ENCODE measurements around the gene HOXA7. TPM values are rescaled to one million over a fixed set of nuclear protein-coding genes. Genes with fewer than 3 reads are reported as not detected.
A peak's percentile ranks its signal among the peaks of the same experiment; 100 is the strongest.

The HOXA7 gene
- total and polyA plus RNA-seq, 2 of the 8 experiments (the other 6 are each of a cell fraction or from before 2014, with no cell fraction given): 0.03 TPM; not detected in 1

GRCh38 chr7:27123007-27123476 is 33.4 kb downstream of the HOXA7 start:
- Histone ChIP-seq H3K9me3 (ENCODE audit: insufficient read depth in 2 of 2, low read depth in 1 of 2, low read length in 1 of 2) (no peaks in the 10 kb centered on the region), H3K27me3 (replicated peaks in 1 of 4; ENCODE audit: control insufficient read depth in 3 of 4, extremely low read depth in 1 of 4, insufficient read depth in 3 of 4, low read length in 3 of 4) (peaks cover 100% of the 10 kb centered on the region in 4 experiments), H2BK5ac (ENCODE audit: low read depth, low read length) (no peak overlapping the region), H3K9ac (replicated peaks in 1 of 4; ENCODE audit: extremely low read depth in 1 of 4, low read depth in 3 of 4, low read length in 3 of 4) (no peak overlapping the region), H4K91ac (replicated peaks; ENCODE audit: insufficient read length, low read length) (no peak overlapping the region), H3K56ac (replicated peaks; ENCODE audit: insufficient read length, low read depth, low read length) (no peak overlapping the region), H3K36me3 (ENCODE audit: control insufficient read depth in 2 of 4, insufficient read depth in 4 of 4, low read length in 3 of 4) (no peaks in the 10 kb centered on the region), H2AK5ac (ENCODE audit: low read depth, low read length) (0 out of 2 replicates have a peak overlapping the region, but pooled peaks have one; percentile 25), H4K5ac (ENCODE audit: insufficient read length, low read depth, low read length) (no peak overlapping the region), H3K14ac (ENCODE audit: insufficient read length) (no peak overlapping the region), H3K18ac (ENCODE audit: extremely low read depth, low read length) (no peak overlapping the region), H4K8ac (ENCODE audit: extremely low read depth, insufficient read depth, low read length) (no peak overlapping the region), H3K79me1 (ENCODE audit: low read depth, low read length) (no peaks in the 10 kb centered on the region), H2BK120ac (replicated peaks; ENCODE audit: low read depth, low read length) (no peak overlapping the region), H3K4ac (replicated peaks; ENCODE audit: insufficient read length, low read depth, low read length) (no peak overlapping the region), H3K23me2 (ENCODE audit: low read depth, low read length) (no peaks in the 10 kb centered on the region; the same call in 1 of the 2 replicates), H2BK15ac (ENCODE audit: low read length) (no peak overlapping the region; the same call in 1 of the 2 replicates), H4K20me1 (replicated peaks in 1 of 2; ENCODE audit: control insufficient read depth in 1 of 2, insufficient read depth in 2 of 2, low read length in 2 of 2) (peaks cover 26 to 27% of the 10 kb centered on the region in 2 experiments), H3K79me2 (ENCODE audit: control insufficient read depth in 1 of 2, insufficient read depth in 2 of 2, low read length in 2 of 2) (no peaks in the 10 kb centered on the region), H2AFZ (ENCODE audit: low read length) (no peak overlapping the region), H2BK12ac (ENCODE audit: low read depth, low read length) (0 out of 2 replicates have a peak overlapping the region, but pooled peaks have one; percentile 21), H3K4me3 (ENCODE audit: extremely low read depth in 1 of 4, insufficient read depth in 2 of 4, low read depth in 3 of 4, low read length in 4 of 4) (no peak overlapping the region), H3K4me2 (ENCODE audit: insufficient read depth in 1 of 2, low read depth in 2 of 2, low read length in 2 of 2) (no peak overlapping the region; a peak in 1 of 4 replicates), H2BK20ac (ENCODE audit: low read length) (no peak overlapping the region), H3K27ac (ENCODE audit: low read depth, low read length) (no peak overlapping the region), H3K23ac (ENCODE audit: insufficient read length) (no peak overlapping the region), H3K4me1 (replicated peaks in 1 of 4; ENCODE audit: control insufficient read depth in 3 of 4, insufficient read depth in 4 of 4, low read length in 3 of 4) (0 out of 7 replicates have a peak, but pooled peaks cover 0 to 2% (median 0%) of the 10 kb centered on the region in 4 experiments)
- ChIA-PET POLR2A (ENCODE audit: partially characterized antibody) (no interaction called here), CTCF (ENCODE audit: partially characterized antibody) (interaction anchor here (0.9 to 1.4 kb wide), 3 partner anchors 20 to 29 kb away, joined by 3 to 4 read pairs (median 3); partner anchors contain the start of gene HOXA5)
- WGBS, 2 experiments (ENCODE audit: extremely low coverage in 1 of 2, insufficient coverage in 1 of 2, insufficient read length in 1 of 2, insufficient replicate concordance in 2 of 2, low coverage in 1 of 2, low lambda C conversion rate in 2 of 2, missing lambda C conversion rate in 1 of 2): 14% methylated on average over 14 of the region's 14 CpGs; no CpG with 5 or more reads in 1 of the 2 experiments
- DNase-seq (ENCODE audit: low read depth in 1 of 2, low spot score in 2 of 2): peak in 1 of 2 experiments; percentile 60
- TF ChIP-seq SIN3A (conservative IDR thresholded peaks at IDR 0.05 in 1 of 2, IDR thresholded peaks at IDR 0.05 in 1 of 2; ENCODE audit: low read depth in 1 of 2, low read length in 2 of 2) (no peak), EZH2 (IDR thresholded peaks at IDR 0.05; ENCODE audit: low read depth, low read length, severe bottlenecking) (peak; percentile 65), SUZ12 (IDR thresholded peaks at IDR 0.05; ENCODE audit: low read length) (peak; percentile 61; the same call in 1 of the 2 replicates), RFX5 (IDR thresholded peaks at IDR 0.05; ENCODE audit: borderline replicate concordance, low read depth, low read length) (no peak), CEBPB (IDR thresholded peaks at IDR 0.05; ENCODE audit: low read depth, low read length) (peak; percentile 85), TAF7 (optimal IDR thresholded peaks at IDR 0.05; ENCODE audit: borderline replicate concordance, low read depth, low read length) (no peak), SP4 (IDR thresholded peaks at IDR 0.05; ENCODE audit: low read length) (no peak), CBX8 (IDR thresholded peaks at IDR 0.05; ENCODE audit: borderline replicate concordance, low read depth, low read length) (0 out of 2 replicates have a peak, but pooled peaks have one; percentile 2), TCF12 (IDR thresholded peaks at IDR 0.05; ENCODE audit: low read depth, low read length) (no peak), HDAC6 (IDR thresholded peaks at IDR 0.05; ENCODE audit: low read depth, low read length) (no peak)
- no peak for FAIRE-seq

All from H1 (cell line).